ENCODE measurements around the gene INO80C.

The INO80C gene

GRCh38 chr18:35513181-35513936 is 15.6 kb upstream of the INO80C start:
- peak; percentile 100 for DNase-seq (ENCODE audit: low read depth)

GRCh38 chr18:35512761-35513160 is 15.0 kb upstream of the INO80C start:
- DNase-seq (ENCODE audit: low read depth), result no peak
- TF ChIP-seq CTCF (conservative IDR thresholded peaks at IDR 0.05; ENCODE audit: low read depth, low read length), result no peak
- no peak overlapping the region for H3K4me3 ChIP-seq (ENCODE audit: low read depth, low read length)

More at GRCh38 chr18:35513181-35513936, 15.6 kb upstream of the INO80C start:
- no peak overlapping the region for H3K4me3 ChIP-seq (ENCODE audit: low read depth, low read length)
- TF ChIP-seq CTCF (conservative IDR thresholded peaks at IDR 0.05; ENCODE audit: low read depth, low read length), result no peak

- TF ChIP-seq CTCF (conservative IDR thresholded peaks at IDR 0.05; ENCODE audit: low read depth, low read length), result peak; percentile 17
- H3K4me3 ChIP-seq (ENCODE audit: low read depth, low read length), result no peak overlapping the region
- no peak for DNase-seq (ENCODE audit: low read depth)
Measured at GRCh38 chr18:35511833-35512232, 14.1 kb upstream of the INO80C start.

- no peak for TF ChIP-seq CTCF (conservative IDR thresholded peaks at IDR 0.05; ENCODE audit: low read depth, low read length)
- H3K4me3 ChIP-seq (ENCODE audit: low read depth, low read length), result no peak overlapping the region
- DNase-seq (ENCODE audit: low read depth), result no peak
Measured at GRCh38 chr18:35511428-35511827, 13.7 kb upstream of the INO80C start.

- TF ChIP-seq CTCF (conservative IDR thresholded peaks at IDR 0.05; ENCODE audit: low read depth, low read length), result no peak
- H3K4me3 ChIP-seq (ENCODE audit: low read depth, low read length), result no peak overlapping the region
- DNase-seq (ENCODE audit: low read depth), result peak; percentile 71
Measured at GRCh38 chr18:35510076-35510651, 12.4 kb upstream of the INO80C start.

- H3K4me3 ChIP-seq (ENCODE audit: low read depth, low read length), result no peak overlapping the region
- DNase-seq (ENCODE audit: low read depth), result peak; percentile 68
- no peak for TF ChIP-seq CTCF (conservative IDR thresholded peaks at IDR 0.05; ENCODE audit: low read depth, low read length)
Measured at GRCh38 chr18:35508746-35509338, 11.1 kb upstream of the INO80C start.

Measured in choroid plexus epithelial cell (primary cell).